GM12864 (cell line): ENCODE results near the gene ARRDC2.
"Not testable (repeated sequence)": the region's sequence is repeated elsewhere in the genome, so short reads cannot be mapped to it uniquely, and the experiment has no call there.

ENCODE experiments used
- DNase-seq: peaks from one replicate; pipeline ENCODE4 v3.0.0-alpha.2; 2011; ENCODE audit warnings: low read depth
- H3K4me3 ChIP-seq: 2 replicates; pipeline ENCODE4 v1.5.1; 2011; ENCODE audit warnings: mild to moderate bottlenecking, low read depth, low read length, control low read depth
- TF ChIP-seq, protein P1 (sequence below): IDR thresholded peaks from 2 replicates; pipeline ENCODE4 v1.5.1; 2011; ENCODE audit warnings: low read depth, mild to moderate bottlenecking, moderate library complexity, low read length, control low read depth, inconsistent platforms; ENCODE audit errors: missing control alignments

Gene ARRDC2

DNA sequence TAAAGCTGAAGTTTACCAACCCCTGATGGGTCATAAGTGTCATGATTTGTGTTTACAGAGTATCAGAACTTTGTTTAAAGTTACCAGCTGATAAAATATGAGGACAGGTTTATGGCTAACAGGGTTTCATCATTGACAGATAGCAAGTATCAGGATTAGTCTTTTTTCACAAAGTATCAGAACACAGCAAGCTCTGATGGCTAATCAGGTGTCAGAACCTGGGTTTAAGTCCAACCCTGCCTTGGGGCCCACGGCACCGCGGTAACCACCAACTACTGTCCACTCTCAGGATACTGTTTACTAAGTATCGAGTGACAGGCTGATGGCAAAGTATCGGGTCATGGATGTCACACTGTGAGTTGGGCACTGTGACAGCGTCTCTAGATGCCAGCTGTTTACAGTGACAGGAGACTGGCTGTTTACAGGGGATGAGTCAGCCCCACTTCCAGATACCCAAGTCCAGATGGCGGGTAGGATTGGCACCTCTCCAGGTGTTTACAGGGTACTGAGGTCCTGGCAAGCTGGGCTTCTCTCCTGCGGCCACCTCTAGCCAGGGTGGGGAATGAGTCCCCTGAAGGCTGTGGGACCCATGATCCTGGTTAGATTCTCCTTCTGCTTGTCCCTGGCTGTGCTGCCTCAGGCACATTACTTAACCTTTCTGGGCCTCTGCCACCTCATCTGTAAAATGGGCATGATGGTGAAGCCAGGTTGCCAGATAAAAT is 21.8 kb downstream of the ARRDC2 start:
- H3K4me3 ChIP-seq = no peak overlapping the region
- DNase-seq = no peak

GRCh38 chr19:18031401-18031800 is 23.4 kb downstream of the ARRDC2 start:
- DNase-seq, H3K4me3 ChIP-seq: not testable (repeated sequence)

More for the DNA sequence above, 21.8 kb downstream of the ARRDC2 start:
- TF ChIP-seq, protein P1, sequence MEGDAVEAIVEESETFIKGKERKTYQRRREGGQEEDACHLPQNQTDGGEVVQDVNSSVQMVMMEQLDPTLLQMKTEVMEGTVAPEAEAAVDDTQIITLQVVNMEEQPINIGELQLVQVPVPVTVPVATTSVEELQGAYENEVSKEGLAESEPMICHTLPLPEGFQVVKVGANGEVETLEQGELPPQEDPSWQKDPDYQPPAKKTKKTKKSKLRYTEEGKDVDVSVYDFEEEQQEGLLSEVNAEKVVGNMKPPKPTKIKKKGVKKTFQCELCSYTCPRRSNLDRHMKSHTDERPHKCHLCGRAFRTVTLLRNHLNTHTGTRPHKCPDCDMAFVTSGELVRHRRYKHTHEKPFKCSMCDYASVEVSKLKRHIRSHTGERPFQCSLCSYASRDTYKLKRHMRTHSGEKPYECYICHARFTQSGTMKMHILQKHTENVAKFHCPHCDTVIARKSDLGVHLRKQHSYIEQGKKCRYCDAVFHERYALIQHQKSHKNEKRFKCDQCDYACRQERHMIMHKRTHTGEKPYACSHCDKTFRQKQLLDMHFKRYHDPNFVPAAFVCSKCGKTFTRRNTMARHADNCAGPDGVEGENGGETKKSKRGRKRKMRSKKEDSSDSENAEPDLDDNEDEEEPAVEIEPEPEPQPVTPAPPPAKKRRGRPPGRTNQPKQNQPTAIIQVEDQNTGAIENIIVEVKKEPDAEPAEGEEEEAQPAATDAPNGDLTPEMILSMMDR = no peak

DNA sequence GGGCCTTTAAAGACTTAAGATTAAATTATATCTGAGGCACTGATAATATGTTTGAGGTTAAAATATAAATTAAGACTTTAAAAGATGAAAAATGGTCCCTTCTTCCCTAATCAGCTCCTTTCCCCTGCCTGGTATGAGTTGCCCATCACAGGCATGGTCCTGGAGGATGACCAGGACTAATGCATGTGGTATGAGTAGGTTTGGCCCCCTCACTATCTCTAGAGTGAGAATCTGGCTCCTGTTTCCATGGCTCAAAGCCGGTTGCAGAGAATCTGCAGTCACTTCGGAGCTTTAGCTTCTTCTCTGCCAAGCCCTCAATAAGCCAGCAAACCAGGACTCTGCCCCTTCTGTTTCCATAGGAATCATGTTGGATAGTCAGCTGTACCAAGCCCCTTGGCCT is 24.1 kb downstream of the ARRDC2 start:
- DNase-seq, H3K4me3 ChIP-seq: not testable (repeated sequence)

DNA sequence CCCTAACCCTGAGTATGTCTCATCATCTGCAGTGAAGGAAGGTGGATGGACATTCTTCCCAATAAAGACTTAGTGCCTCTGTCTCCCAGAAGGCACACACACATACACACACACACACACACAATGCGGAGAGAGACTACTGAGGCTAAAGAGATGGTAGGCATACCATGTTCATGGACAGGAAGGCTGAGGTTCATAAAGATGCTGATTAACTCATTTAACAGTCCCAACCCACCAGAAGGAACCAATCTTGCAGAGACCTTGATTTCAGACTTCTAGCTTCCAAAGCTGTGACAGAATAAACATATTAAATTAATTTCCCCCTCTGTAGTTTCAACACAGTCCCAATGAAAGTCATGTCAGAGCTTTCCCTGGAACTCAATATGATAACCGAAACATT is 33.1 kb downstream of the ARRDC2 start:
- H3K4me3 ChIP-seq = no peak overlapping the region
- TF ChIP-seq, protein P1 = no peak
- no peak for DNase-seq

DNA sequence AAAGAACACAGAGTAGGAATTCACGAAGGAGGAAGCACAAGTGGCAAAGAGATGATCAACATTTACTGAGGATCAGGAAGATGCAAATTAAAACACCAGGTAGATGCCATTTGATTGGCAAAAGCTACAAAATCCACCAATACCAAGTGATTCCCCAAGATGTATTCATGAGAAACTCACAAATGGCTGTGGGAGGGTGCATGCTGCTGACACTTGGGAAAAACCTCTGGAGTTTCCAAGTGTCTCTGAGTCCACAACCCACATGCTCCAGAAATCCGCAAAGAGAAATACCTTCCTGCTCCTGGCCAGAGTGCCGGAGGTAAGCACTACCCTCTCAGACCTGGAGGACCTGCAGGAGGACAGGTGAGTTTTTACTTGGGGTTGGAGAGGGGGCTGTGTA is 35.7 kb downstream of the ARRDC2 start:
- H3K4me3 ChIP-seq = no peak overlapping the region
- TF ChIP-seq, protein P1 = no peak
- no peak for DNase-seq

GRCh38 chr19:18044825-18045304 is 36.9 kb downstream of the ARRDC2 start:
- H3K4me3 ChIP-seq = peak overlapping the region; percentile 15; the same call in 1 of the 2 replicates
- TF ChIP-seq, protein P1 = no peak
- peak; percentile 83 for DNase-seq

- no peak for DNase-seq
- TF ChIP-seq, protein P1 = no peak
- H3K4me3 ChIP-seq = no peak overlapping the region
Observed at GRCh38 chr19:18045307-18046050, 37.5 kb downstream of the ARRDC2 start.

DNA sequence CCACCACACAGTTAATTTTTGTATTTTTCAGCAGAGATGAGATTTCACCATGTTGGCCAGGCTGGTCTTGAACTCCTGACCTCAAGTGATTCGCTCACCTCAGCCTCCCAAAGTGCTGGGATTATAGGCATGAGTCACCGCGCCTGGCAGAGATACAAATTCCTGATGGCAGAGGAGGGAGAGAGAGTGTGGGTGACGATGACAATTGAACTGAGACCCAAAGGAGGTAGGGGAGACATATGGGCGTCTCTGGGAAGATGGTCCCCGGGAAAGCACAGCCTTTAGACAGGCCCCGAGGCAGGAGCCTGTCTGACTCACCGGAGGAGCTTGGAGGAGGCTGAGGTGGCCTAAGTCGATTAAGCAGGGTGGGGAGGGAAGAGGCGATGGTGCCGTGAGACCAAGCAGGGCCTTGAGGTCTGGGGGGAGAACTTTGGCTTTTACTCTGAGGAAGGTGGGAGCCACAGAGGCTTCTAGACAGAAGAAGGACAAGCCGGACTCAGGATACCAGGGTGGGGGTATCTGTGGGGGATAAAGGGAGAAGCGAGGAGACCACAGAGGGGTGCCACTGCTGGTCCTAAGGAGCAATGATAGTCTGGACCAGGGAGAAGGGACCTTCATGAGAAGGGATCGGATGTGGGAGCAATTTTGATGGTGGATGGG is 38.2 kb downstream of the ARRDC2 start:
- no peak for DNase-seq
- H3K4me3 ChIP-seq = no peak overlapping the region
- TF ChIP-seq, protein P1 = no peak
